Tibial artery (tissue), 4 donors: ENCODE data around the gene BCAS2.

Source experiments
- DNase-seq, 2 donors: peaks; one replicate each; pipeline ENCODE4 v3.0.0-alpha.2; 2019
- H3K27ac ChIP-seq, 2 donors: fragments of 200-600 bp; sonication (generic) in 1 of 2; 1 replicate in 1 of 2; 2 replicates in 1 of 2; pipeline ENCODE4 v1.5.1; 2018 to 2019; ENCODE audit warnings: mild to moderate bottlenecking in 1 of 2
- H3K27me3 ChIP-seq, 2 donors: fragments of 200-600 bp; sonication (generic) in 1 of 2; one replicate each; pipeline versions ENCODE4 v1.5.1 to v1.6.0; 2016 to 2019
- H3K36me3 ChIP-seq, 3 donors: fragments of 200-600 bp; sonication (generic) in 2 of 3; one replicate each; pipeline ENCODE4 v1.5.1; 2016 to 2019; ENCODE audit warnings: mild to moderate bottlenecking in 2 of 3
- H3K4me1 ChIP-seq, 4 donors: fragments of 200-600 bp; sonication (generic) in 2 of 4; 1 replicate in 3 of 4; 2 replicates in 1 of 4; pipeline ENCODE4 v1.5.1; 2016 to 2019
- H3K4me3 ChIP-seq, 2 donors: fragments of 200-600 bp; sonication (generic) in 1 of 2; 1 replicate in 1 of 2; 2 replicates in 1 of 2; pipeline ENCODE4 v1.5.1; 2018 to 2019; ENCODE audit warnings: mild to moderate bottlenecking in 2 of 2
- H3K9me3 ChIP-seq, 3 donors: fragments of 200-600 bp; sonication (generic) in 1 of 3; one replicate each; pipeline ENCODE4 v1.5.1; 2016 to 2019
- CTCF ChIP-seq, 2 experiments: fragments of 200-600 bp in 1 of 2; fragments of 450-650 bp in 1 of 2; IDR thresholded peaks; one replicate each; pipeline ENCODE4 v1.5.1; 2017 to 2019; ENCODE audit warnings: antibody characterized with exemption in 2 of 2, mild to moderate bottlenecking in 1 of 2, moderate library complexity in 1 of 2
- intact Hi-C: fragments of 100-400 bp; cut with DNase I; formaldehyde crosslinking; loops from one replicate; pipeline ENCODE4 v1.15.0; 2023; ENCODE audit warnings: low total_unique reads

Gene BCAS2

GRCh38 chr1:114559356-114559755 is 22.1 kb downstream of the BCAS2 start:
- no peak for DNase-seq
- Histone ChIP-seq H3K9me3 (no peaks in the 10 kb centered on the region), H3K27ac (no peak overlapping the region), H3K27me3 (no peaks in the 10 kb centered on the region), H3K4me1 (no peaks in the 10 kb centered on the region), H3K4me3 (no peak overlapping the region), H3K36me3 (peaks cover 0 to under 1% (median 0%) of the 10 kb centered on the region in 3 donors)
- no peak for TF ChIP-seq CTCF (IDR thresholded peaks at IDR 0.05)
- intact Hi-C loops, result no loop called here

GRCh38 chr1:114558544-114558943 is 22.9 kb downstream of the BCAS2 start:
- H3K9me3 ChIP-seq, result no peaks in the 10 kb centered on the region
- peak in 1 of 2 experiments; percentile 27 for TF ChIP-seq CTCF (IDR thresholded peaks at IDR 0.05)
- no peaks in the 10 kb centered on the region for H3K27me3 ChIP-seq
- no peak overlapping the region for H3K27ac ChIP-seq
- no peak overlapping the region for H3K4me3 ChIP-seq
- H3K4me1 ChIP-seq, result no peaks in the 10 kb centered on the region
- intact Hi-C loops, result no loop called here
- no peaks in the 10 kb centered on the region for H3K36me3 ChIP-seq
- DNase-seq, result no peak

- no peaks in the 10 kb centered on the region for H3K9me3 ChIP-seq
- no peaks in the 10 kb centered on the region for H3K36me3 ChIP-seq
- no peak for TF ChIP-seq CTCF (IDR thresholded peaks at IDR 0.05)
- H3K27ac ChIP-seq, result no peak overlapping the region
- DNase-seq, result no peak
- intact Hi-C loops, result no loop called here
- H3K4me1 ChIP-seq, result no peaks in the 10 kb centered on the region
- H3K27me3 ChIP-seq, result no peaks in the 10 kb centered on the region
- H3K4me3 ChIP-seq, result no peak overlapping the region
Observed at GRCh38 chr1:114554577-114554976, 26.8 kb downstream of the BCAS2 start.

- Histone ChIP-seq H3K4me1 (no peaks in the 10 kb centered on the region), H3K9me3 (no peaks in the 10 kb centered on the region), H3K4me3 (no peak overlapping the region), H3K27me3 (no peaks in the 10 kb centered on the region), H3K27ac (no peak overlapping the region), H3K36me3 (no peaks in the 10 kb centered on the region)
- no peak for TF ChIP-seq CTCF (IDR thresholded peaks at IDR 0.05)
- DNase-seq, result no peak
- intact Hi-C loops, result no loop called here
Observed at GRCh38 chr1:114552106-114552639, 29.2 kb downstream of the BCAS2 start.

GRCh38 chr1:114551400-114551799 is 30.0 kb downstream of the BCAS2 start:
- Histone ChIP-seq H3K27me3 (no peaks in the 10 kb centered on the region), H3K9me3 (no peaks in the 10 kb centered on the region), H3K27ac (no peak overlapping the region), H3K4me1 (no peaks in the 10 kb centered on the region), H3K36me3 (no peaks in the 10 kb centered on the region), H3K4me3 (no peak overlapping the region)
- intact Hi-C loops, result no loop called here
- DNase-seq, result no peak
- no peak for TF ChIP-seq CTCF (IDR thresholded peaks at IDR 0.05)

- no peaks in the 10 kb centered on the region for H3K9me3 ChIP-seq
- no peak for DNase-seq
- no peaks in the 10 kb centered on the region for H3K4me1 ChIP-seq
- H3K27ac ChIP-seq, result no peak overlapping the region
- intact Hi-C loops, result no loop called here
- H3K27me3 ChIP-seq, result no peaks in the 10 kb centered on the region
- TF ChIP-seq CTCF (IDR thresholded peaks at IDR 0.05), result no peak
- H3K4me3 ChIP-seq, result no peak overlapping the region
- H3K36me3 ChIP-seq, result no peaks in the 10 kb centered on the region
Observed at GRCh38 chr1:114550336-114550735, 31.1 kb downstream of the BCAS2 start.
